ENCODE measurements around the gene BRIP1.

Gene BRIP1

DNA sequence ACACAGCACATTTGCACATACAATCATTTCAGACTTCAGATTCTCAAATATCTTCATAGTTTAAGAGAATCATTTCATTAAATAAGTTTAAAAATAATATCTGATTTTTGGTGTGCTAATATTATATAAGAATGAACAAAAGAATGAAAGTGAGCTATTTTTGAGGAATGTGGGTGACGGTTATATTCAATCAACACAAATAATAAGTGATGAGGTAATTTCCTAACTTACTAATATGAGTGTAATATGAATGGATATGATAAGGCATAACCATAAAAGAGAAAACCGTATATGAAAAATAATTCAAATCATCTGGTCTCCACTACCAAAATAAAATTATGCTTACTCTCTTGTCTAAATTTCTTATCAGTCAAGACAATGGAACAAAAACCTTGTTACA lies 203.9 kb downstream of the BRIP1 start:
- no peak for ATAC-seq
- TF ChIP-seq TCF4 (CRISPR knock-in tag; IDR thresholded peaks at IDR 0.05; ENCODE audit: borderline replicate concordance): no peak
- TF ChIP-seq ZNF8 (CRISPR knock-in tag; IDR thresholded peaks at IDR 0.05): no peak
- no peak for TF ChIP-seq ARNTL (CRISPR knock-in tag; IDR thresholded peaks at IDR 0.05; ENCODE audit: borderline replicate concordance, low read depth)
- TF ChIP-seq OSR1 (CRISPR knock-in tag; IDR thresholded peaks at IDR 0.05): no peak
- TF ChIP-seq, protein P1, sequence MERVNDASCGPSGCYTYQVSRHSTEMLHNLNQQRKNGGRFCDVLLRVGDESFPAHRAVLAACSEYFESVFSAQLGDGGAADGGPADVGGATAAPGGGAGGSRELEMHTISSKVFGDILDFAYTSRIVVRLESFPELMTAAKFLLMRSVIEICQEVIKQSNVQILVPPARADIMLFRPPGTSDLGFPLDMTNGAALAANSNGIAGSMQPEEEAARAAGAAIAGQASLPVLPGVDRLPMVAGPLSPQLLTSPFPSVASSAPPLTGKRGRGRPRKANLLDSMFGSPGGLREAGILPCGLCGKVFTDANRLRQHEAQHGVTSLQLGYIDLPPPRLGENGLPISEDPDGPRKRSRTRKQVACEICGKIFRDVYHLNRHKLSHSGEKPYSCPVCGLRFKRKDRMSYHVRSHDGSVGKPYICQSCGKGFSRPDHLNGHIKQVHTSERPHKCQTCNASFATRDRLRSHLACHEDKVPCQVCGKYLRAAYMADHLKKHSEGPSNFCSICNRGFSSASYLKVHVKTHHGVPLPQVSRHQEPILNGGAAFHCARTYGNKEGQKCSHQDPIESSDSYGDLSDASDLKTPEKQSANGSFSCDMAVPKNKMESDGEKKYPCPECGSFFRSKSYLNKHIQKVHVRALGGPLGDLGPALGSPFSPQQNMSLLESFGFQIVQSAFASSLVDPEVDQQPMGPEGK (CRISPR knock-in tag; IDR thresholded peaks at IDR 0.05; ENCODE audit: borderline replicate concordance): no peak
- no peak for TF ChIP-seq SNAI2 (CRISPR knock-in tag; IDR thresholded peaks at IDR 0.05)
- no peak for TF ChIP-seq BACH2 (CRISPR knock-in tag; IDR thresholded peaks at IDR 0.05; ENCODE audit: borderline replicate concordance)

- TF ChIP-seq TOX (CRISPR knock-in tag; IDR thresholded peaks at IDR 0.05; ENCODE audit: borderline replicate concordance) (no peak), BACH2 (CRISPR knock-in tag; IDR thresholded peaks at IDR 0.05; ENCODE audit: borderline replicate concordance) (no peak), POU6F1 (CRISPR knock-in tag; IDR thresholded peaks at IDR 0.05; ENCODE audit: borderline replicate concordance, low read depth) (no peak), CREB5 (CRISPR knock-in tag; IDR thresholded peaks at IDR 0.05; ENCODE audit: low read depth) (no peak), ARNTL (CRISPR knock-in tag; IDR thresholded peaks at IDR 0.05; ENCODE audit: borderline replicate concordance, low read depth) (no peak), ISL1 (CRISPR knock-in tag; IDR thresholded peaks at IDR 0.05) (no peak), ESRRG (CRISPR knock-in tag; IDR thresholded peaks at IDR 0.05) (no peak), PPARA (CRISPR knock-in tag; IDR thresholded peaks at IDR 0.05; ENCODE audit: borderline replicate concordance) (no peak), OSR1 (CRISPR knock-in tag; IDR thresholded peaks at IDR 0.05) (no peak), ZC3H10 (CRISPR knock-in tag; IDR thresholded peaks at IDR 0.05) (no peak), CSDC2 (CRISPR knock-in tag; IDR thresholded peaks at IDR 0.05) (no peak), TSHZ2 (CRISPR knock-in tag; IDR thresholded peaks at IDR 0.05) (no peak), SNAI2 (CRISPR knock-in tag; IDR thresholded peaks at IDR 0.05) (no peak), GLIS3 (CRISPR knock-in tag; IDR thresholded peaks at IDR 0.05) (no peak), ZNF70 (CRISPR knock-in tag; IDR thresholded peaks at IDR 0.05) (no peak), ZFP30 (CRISPR knock-in tag; IDR thresholded peaks at IDR 0.05) (no peak), ZNF8 (CRISPR knock-in tag; IDR thresholded peaks at IDR 0.05) (no peak), ZNF565 (CRISPR knock-in tag; conservative IDR thresholded peaks at IDR 0.05; ENCODE audit: low read depth) (no peak)
- TF ChIP-seq, protein P1 (CRISPR knock-in tag; IDR thresholded peaks at IDR 0.05; ENCODE audit: borderline replicate concordance): no peak
- TF ChIP-seq, protein P2, sequence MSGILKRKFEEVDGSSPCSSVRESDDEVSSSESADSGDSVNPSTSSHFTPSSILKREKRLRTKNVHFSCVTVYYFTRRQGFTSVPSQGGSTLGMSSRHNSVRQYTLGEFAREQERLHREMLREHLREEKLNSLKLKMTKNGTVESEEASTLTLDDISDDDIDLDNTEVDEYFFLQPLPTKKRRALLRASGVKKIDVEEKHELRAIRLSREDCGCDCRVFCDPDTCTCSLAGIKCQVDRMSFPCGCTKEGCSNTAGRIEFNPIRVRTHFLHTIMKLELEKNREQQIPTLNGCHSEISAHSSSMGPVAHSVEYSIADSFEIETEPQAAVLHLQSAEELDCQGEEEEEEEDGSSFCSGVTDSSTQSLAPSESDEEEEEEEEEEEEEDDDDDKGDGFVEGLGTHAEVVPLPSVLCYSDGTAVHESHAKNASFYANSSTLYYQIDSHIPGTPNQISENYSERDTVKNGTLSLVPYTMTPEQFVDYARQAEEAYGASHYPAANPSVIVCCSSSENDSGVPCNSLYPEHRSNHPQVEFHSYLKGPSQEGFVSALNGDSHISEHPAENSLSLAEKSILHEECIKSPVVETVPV (CRISPR knock-in tag; IDR thresholded peaks at IDR 0.05): no peak
- no peak for ATAC-seq
Measured at GRCh38 chr17:61658183-61658582, 205.1 kb downstream of the BRIP1 start.

Data from SK-N-SH treated with all-trans-retinoic acid at 6 μM for 48 hours (cell line).